HG03108 (cell line): Measurements from ENCODE around the gene CNN2.
"Not testable (repeated sequence)": the region's sequence is repeated elsewhere in the genome, so short reads cannot be mapped to it uniquely, and the experiment has no call there.

Experiments used
- ATAC-seq: cut with Tn5 transposase; IDR thresholded peaks from one replicate; pipeline ENCODE4 v1.9.1; 2021; ENCODE audit warnings: moderate library complexity; ENCODE audit not compliant: unreplicated experiment

CNN2 gene

GRCh38 chr19:1010586-1011510, 15.6 kb upstream of the CNN2 start:
- ATAC-seq, result no peak

- no peak for ATAC-seq
These were observed 14.5 kb upstream of the CNN2 start for GRCh38 chr19:1011831-1012333.

GRCh38 chr19:1012334-1012733, 14.1 kb upstream of the CNN2 start:
- no peak for ATAC-seq

GRCh38 chr19:1013218-1013617, 13.2 kb upstream of the CNN2 start:
- ATAC-seq, result no peak

GRCh38 chr19:1014161-1015060, 12.0 kb upstream of the CNN2 start:
- no peak for ATAC-seq

GRCh38 chr19:1015061-1015781, 11.2 kb upstream of the CNN2 start:
- ATAC-seq, result no peak

GRCh38 chr19:1015782-1016646, 10.4 kb upstream of the CNN2 start:
- no peak for ATAC-seq

GRCh38 chr19:1016647-1017114, 9.7 kb upstream of the CNN2 start:
- no peak for ATAC-seq

- no peak for ATAC-seq
These were observed 9.1 kb upstream of the CNN2 start for GRCh38 chr19:1017115-1017905.

- ATAC-seq, result no peak
These were observed 8.5 kb upstream of the CNN2 start for GRCh38 chr19:1017906-1018305.

- ATAC-seq, result no peak
These were observed 8.0 kb upstream of the CNN2 start for GRCh38 chr19:1018393-1018792.

- ATAC-seq, result no peak
These were observed 7.3 kb upstream of the CNN2 start for GRCh38 chr19:1018932-1019615.

GRCh38 chr19:1019616-1019961, 6.8 kb upstream of the CNN2 start:
- no peak for ATAC-seq

- no peak for ATAC-seq
These were observed 6.2 kb upstream of the CNN2 start for GRCh38 chr19:1019980-1020867.

GRCh38 chr19:1020868-1021425, 5.5 kb upstream of the CNN2 start, which contains the start of gene TMEM259:
Gene TMEM259 (minus strand): TSS chr19:1021123. CDS start chr19:1020996, 127 bp downstream.
- ATAC-seq, result peak; percentile 79

GRCh38 chr19:1023883-1024188, 2.6 kb upstream of the CNN2 start:
- not testable (repeated sequence) for ATAC-seq

GRCh38 chr19:1025080-1025479, 1.3 kb upstream of the CNN2 start:
- not testable (repeated sequence) for ATAC-seq
